LNCaP clone FGC (cell line): ENCODE data around the gene GUCY2D.

Experiments used
- DNase-seq: peaks from one replicate; pipeline ENCODE4 v3.0.0-alpha.2; 2011; ENCODE audit warnings: low read depth
- H3K4me3 ChIP-seq: 2 replicates; pipeline ENCODE4 v1.5.1; 2011; ENCODE audit warnings: mild to moderate bottlenecking, low read depth, low read length, control low read depth
- CTCF ChIP-seq: IDR thresholded peaks from 2 replicates; pipeline ENCODE4 v1.5.1; 2012; ENCODE audit warnings: mild to moderate bottlenecking; ENCODE audit not compliant: control insufficient read depth, insufficient read depth; ENCODE audit errors: extremely low read depth

GUCY2D gene

GRCh38 chr17:8062435-8062806, 60.0 kb downstream of the GUCY2D start:
- no peak for TF ChIP-seq CTCF
- H3K4me3 ChIP-seq: peak overlapping the region; percentile 39
- DNase-seq: no peak

DNA sequence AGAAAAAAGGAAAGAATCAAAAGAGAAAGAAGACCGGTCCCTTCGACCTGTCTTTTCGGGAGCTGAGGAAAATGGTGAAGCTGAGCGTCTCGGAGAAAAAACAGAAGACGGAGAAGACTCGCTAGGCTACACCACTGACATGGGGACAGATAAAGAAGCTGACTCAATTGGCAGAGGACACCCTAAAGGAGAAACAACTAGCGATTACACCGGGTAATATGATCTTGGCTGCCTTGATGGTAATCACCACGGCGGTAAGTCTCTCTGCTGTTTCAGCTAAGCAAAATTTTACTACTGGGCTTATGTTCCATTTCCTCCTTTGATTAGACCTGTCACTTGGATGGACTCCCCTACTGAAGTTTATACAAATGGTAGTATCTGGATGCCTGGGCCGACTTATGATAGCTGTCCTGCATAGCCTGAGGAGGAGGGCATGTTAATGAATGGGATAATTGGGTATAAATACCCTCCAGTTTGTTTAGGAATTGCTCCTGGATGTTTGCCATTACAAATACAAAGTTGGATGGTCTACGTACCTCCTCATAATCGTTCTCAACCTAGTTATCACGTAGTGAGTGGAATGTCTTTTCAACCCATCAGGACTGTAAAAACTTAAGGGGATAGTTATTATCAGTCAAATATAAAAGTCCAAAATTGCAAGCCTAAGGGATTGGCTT, 60.5 kb downstream of the GUCY2D start:
- TF ChIP-seq CTCF: no peak
- peak overlapping the region; percentile 39 for H3K4me3 ChIP-seq
- peak; percentile 65 for DNase-seq

DNA sequence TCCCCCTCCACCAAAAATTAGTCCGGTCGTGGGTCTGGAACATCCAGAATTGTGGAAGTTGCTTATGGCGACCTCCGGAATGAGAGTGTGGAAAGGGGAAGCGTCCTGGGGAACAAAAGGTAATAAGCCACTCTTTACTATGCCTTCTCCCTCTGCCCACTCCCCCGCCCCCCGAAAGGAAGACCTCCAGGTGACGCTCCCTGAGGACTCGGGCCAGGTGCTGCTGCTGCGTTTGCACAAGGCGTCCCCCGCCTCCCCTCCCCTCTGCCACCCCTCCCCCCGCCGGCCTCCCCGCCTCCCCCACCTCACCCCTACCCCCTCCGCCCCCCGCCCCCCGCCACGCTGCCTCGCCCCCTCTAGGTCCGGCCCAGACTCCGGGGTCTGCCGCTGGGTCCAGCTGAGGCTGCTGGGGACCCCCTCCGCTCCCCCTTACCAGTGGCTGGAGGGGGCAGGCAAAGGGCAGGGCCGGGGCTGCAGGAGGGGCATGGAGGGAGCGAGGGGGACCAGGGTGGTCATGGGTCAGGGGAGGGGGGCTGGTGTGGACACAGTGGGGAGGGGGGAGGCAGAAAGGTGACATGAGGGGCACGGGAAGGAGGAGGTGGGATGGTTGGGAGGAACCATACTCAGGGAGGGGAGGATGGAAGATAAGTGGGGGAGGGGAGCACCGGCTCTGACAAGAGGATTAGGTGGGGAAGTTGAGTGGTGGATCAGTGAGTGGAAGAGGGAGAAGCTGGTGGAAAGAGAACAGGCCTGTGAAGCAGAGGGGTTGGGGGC, 61.5 kb downstream of the GUCY2D start:
- no peak for TF ChIP-seq CTCF
- DNase-seq: no peak
- no peak overlapping the region for H3K4me3 ChIP-seq

DNA sequence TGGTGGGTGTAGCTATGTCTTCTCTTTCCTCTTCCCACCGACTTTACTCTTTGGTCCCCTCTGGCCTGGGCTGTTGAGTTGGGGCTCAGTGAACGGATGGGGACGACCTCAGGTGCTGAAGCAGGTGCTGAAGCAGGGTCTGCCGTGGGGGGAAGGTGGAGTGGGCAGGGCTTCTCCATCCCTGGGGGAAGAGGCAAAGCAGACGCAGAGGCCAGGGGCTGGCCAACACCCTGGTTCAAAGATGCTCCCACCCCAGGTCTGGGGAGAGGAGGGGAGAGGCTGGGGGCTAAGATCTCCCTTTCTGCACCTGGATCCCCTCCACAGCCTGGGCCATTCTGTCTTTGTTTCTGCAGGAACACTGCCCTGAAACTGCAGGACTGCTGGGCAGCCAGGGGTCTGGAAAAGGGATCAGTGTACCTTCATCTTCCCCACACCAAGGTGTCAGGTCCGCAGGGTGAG, 62.2 kb downstream of the GUCY2D start:
- no peak overlapping the region for H3K4me3 ChIP-seq
- no peak for DNase-seq
- no peak for TF ChIP-seq CTCF

DNA sequence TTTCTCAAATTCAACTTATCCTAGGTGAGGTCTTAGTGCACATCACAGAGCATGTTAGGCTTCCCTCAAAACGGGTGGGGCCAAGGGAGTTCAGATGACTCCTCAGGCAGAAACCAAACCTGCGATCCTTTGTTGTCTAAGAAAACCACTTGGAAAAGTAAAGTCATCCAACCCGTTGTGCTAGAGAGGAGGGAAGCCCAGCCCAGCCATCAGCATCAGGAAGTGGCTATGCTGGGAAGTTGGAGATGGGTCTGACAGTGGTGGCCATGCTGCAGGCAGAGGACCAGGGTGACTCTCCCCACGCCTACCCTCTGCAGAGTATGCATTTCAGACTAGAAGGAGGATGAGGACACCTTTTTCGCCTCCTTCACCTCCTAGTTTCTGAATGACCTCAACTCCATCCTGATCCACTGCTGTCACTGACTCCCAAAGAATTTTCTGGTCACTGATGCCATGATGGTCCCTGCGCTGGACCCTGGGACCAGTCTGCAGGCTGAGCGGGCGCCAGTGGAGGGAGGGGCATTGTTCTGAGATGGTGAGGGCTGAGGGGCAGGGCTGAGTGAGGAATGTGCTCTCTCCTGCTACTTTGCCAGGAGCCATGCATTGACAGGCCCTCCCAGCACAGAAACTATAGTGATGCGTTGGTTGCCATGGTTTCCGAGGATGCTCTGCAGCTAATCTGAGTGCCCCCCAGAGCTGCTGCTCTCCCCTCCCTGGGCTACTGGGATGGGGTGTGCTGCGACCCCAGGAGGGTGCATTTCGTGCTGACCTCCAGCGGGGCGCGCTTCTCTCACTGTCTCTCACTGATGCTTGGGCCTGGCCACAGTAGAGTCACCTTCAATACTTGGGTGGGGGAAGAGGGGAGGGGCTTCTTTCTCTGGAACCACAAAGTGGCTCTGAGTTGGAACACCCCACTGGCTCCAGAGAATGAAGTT, 64.7 kb downstream of the GUCY2D start:
- no peak for TF ChIP-seq CTCF

GRCh38 chr17:8067806-8068205, 65.4 kb downstream of the GUCY2D start:
- DNase-seq: no peak
- TF ChIP-seq CTCF: no peak
- no peak overlapping the region for H3K4me3 ChIP-seq

More for the DNA sequence above, 64.7 kb downstream of the GUCY2D start:
- no peak for DNase-seq
- H3K4me3 ChIP-seq: no peak overlapping the region
